GM19395 (cell line): ENCODE data around the gene FA2H.
A peak's percentile ranks its signal among the peaks of the same experiment; 100 is the strongest.
"Not testable (repeated sequence)": the region's sequence is repeated elsewhere in the genome, so short reads cannot be mapped to it uniquely, and the experiment has no call there.

Source experiments
- ATAC-seq: cut with Tn5 transposase; IDR thresholded peaks from one replicate; pipeline ENCODE4 v1.9.1; 2021; ENCODE audit warnings: mild to moderate bottlenecking, moderate library complexity; ENCODE audit not compliant: unreplicated experiment

FA2H gene

GRCh38 chr16:74774223-74775139 is at the start of gene FA2H:
Gene FA2H (minus strand): TSS chr16:74774820. CDS start chr16:74774755, 65 bp downstream.
- ATAC-seq = peak; percentile 79

- no peak for ATAC-seq
Measured at GRCh38 chr16:74817851-74818250, 43.2 kb upstream of the FA2H start.

- ATAC-seq = peak; percentile 97
Measured at GRCh38 chr16:74813109-74813641, 38.6 kb upstream of the FA2H start.

- no peak for ATAC-seq
Measured at GRCh38 chr16:74811911-74812310, 37.3 kb upstream of the FA2H start.

- not testable (repeated sequence) for ATAC-seq
Measured at GRCh38 chr16:74811216-74811615, 36.6 kb upstream of the FA2H start.

- no peak for ATAC-seq
Measured at GRCh38 chr16:74807052-74807646, 32.5 kb upstream of the FA2H start.

- ATAC-seq = no peak
Measured at GRCh38 chr16:74800216-74800871, 25.7 kb upstream of the FA2H start.

GRCh38 chr16:74797414-74797813 is 22.8 kb upstream of the FA2H start:
- ATAC-seq = no peak

- ATAC-seq = no peak
Measured at GRCh38 chr16:74795104-74795503, 20.5 kb upstream of the FA2H start.

GRCh38 chr16:74794668-74795067 is 20.0 kb upstream of the FA2H start:
- ATAC-seq = no peak

GRCh38 chr16:74793571-74793970 is 19.0 kb upstream of the FA2H start:
- ATAC-seq = no peak

GRCh38 chr16:74792225-74792624 is 17.6 kb upstream of the FA2H start:
- no peak for ATAC-seq

- not testable (repeated sequence) for ATAC-seq
Measured at GRCh38 chr16:74791749-74792148, 17.1 kb upstream of the FA2H start.

- ATAC-seq = no peak
Measured at GRCh38 chr16:74788108-74788507, 13.5 kb upstream of the FA2H start.

- no peak for ATAC-seq
Measured at GRCh38 chr16:74785031-74785430, 10.4 kb upstream of the FA2H start.

GRCh38 chr16:74778646-74779045 is 4.0 kb upstream of the FA2H start:
- ATAC-seq = no peak

GRCh38 chr16:74776926-74777325 is 2.3 kb upstream of the FA2H start:
- no peak for ATAC-seq

- ATAC-seq = no peak
Measured at GRCh38 chr16:74775255-74775654, 635 bp upstream of the FA2H start.

GRCh38 chr16:74773446-74774222 is 986 bp downstream of the FA2H start:
- ATAC-seq = no peak

GRCh38 chr16:74771656-74772315 is 2.8 kb downstream of the FA2H start:
- peak; percentile 77 for ATAC-seq
